Left ventricle myocardium inferior (tissue), 1 donor: ENCODE measurements around the gene SV2B. TPM values are rescaled to one million over a fixed set of nuclear protein-coding genes. Genes with fewer than 3 reads are reported as not detected.

Experiments used
- total RNA-seq: library from RNA; stranded (reverse); fragmentation: NEBNext Ultra II Directional; extraction: Animal tissue kit (Norgen Biotek cat#: 25700); gene quantifications from one replicate; pipeline ENCODE4 v1.2.1, GENCODE V29; 2021
- donor health status: DM: no; HTN: yes; CAD: no; lungs with severe emphysema.

SV2B gene
- total RNA-seq, 1 donor from 2014 or later = 2.8 TPM

Other genes with a start within 250 kb of the SV2B start
- 42.7 TPM for gene FURIN, start 231.7 kb upstream of the SV2B start, total RNA-seq
- 11.9 TPM for gene FES, start 215.8 kb upstream of the SV2B start, total RNA-seq
- gene MAN2A2, start 197.0 kb upstream of the SV2B start, total RNA-seq = 95.4 TPM
- 12.7 TPM for gene HDDC3, start 167.7 kb upstream of the SV2B start, total RNA-seq
- 21.9 TPM for gene UNC45A, start 165.0 kb upstream of the SV2B start, total RNA-seq
- 10.9 TPM for gene RCCD1, start 145.4 kb upstream of the SV2B start, total RNA-seq
- gene PRC1, start 105.7 kb upstream of the SV2B start, total RNA-seq = 3.4 TPM
- gene VPS33B, start 77.7 kb upstream of the SV2B start, total RNA-seq = 4.8 TPM